Body of pancreas (tissue), 4 donors: ENCODE data around the gene ACACB. TPM values are rescaled to one million over a fixed set of nuclear protein-coding genes. Genes with fewer than 3 reads are reported as not detected.

ENCODE experiments used
- ATAC-seq: fragments of 150-250 bp; one replicate; pipeline ENCODE4 v1.9.1; 2016
- DNase-seq, 4 donors: peaks; one replicate each; pipeline ENCODE4 v3.0.0-alpha.2; 2019
- H3K27ac ChIP-seq, 4 donors: fragments of 200-600 bp; sonication (generic); 1 replicate in 3 of 4; 2 replicates in 1 of 4; pipeline versions ENCODE4 v1.5.1 to v1.6.1; 2016 to 2019; ENCODE audit warnings: mild to moderate bottlenecking in 1 of 4, mixed read lengths in 1 of 4, moderate library complexity in 1 of 4
- H3K27me3 ChIP-seq, 2 donors: fragments of 200-600 bp; sonication (generic); one replicate each; pipeline ENCODE4 v1.6.0; 2016; ENCODE audit warnings: mild to moderate bottlenecking in 1 of 2
- H3K36me3 ChIP-seq, 2 donors: fragments of 200-600 bp; sonication (generic); replicated peaks in 1 of 2; 2 replicates each; pipeline ENCODE4 v1.5.1; 2016; ENCODE audit warnings: low read depth in 2 of 2; ENCODE audit not compliant: insufficient read depth in 1 of 2
- H3K4me1 ChIP-seq: fragments of 200-600 bp; sonication (generic); one replicate; pipeline ENCODE4 v1.6.0; 2016
- H3K4me3 ChIP-seq, 2 donors: fragments of 200-600 bp; sonication (generic); 1 replicate in 1 of 2; 2 replicates in 1 of 2; pipeline ENCODE4 v1.5.1; 2016 to 2019
- H3K9me3 ChIP-seq, 3 donors: fragments of 200-600 bp; sonication (generic); 1 replicate in 2 of 3; 2 replicates in 1 of 3; pipeline ENCODE4 v1.5.1; 2016
- POLR2A ChIP-seq, 3 donors: fragments of 450-650 bp; IDR thresholded peaks; one replicate each; pipeline ENCODE4 v1.6.1; 2016; ENCODE audit warnings: antibody characterized with exemption in 3 of 3, mild to moderate bottlenecking in 2 of 3
- WGBS, 2 donors: methylation state at CpG; one replicate each; pipeline ENCODE4 v1.1.5; 2017; 5-methylcytosine and 5-hydroxymethylcytosine counted together
- intact Hi-C: fragments of 100-400 bp; cut with DNase I; formaldehyde crosslinking; loops from one replicate; pipeline ENCODE4 v1.15.1; 2023
- total RNA-seq, 2 donors: library from RNA; depleted of rRNA; stranded (reverse); fragments of >200 nt; gene quantifications; one replicate each; pipeline ENCODE4 v1.1.0, GENCODE V29; 2016
- TF ChIP-seq, protein P1 (sequence below), 7 experiments: fragments of 450-650 bp in 4 of 7; fragments of 200-600 bp in 3 of 7; sonication (generic) in 3 of 7; IDR thresholded peaks; one replicate each; pipeline ENCODE4 v1.5.1; 2016 to 2019; ENCODE audit warnings: antibody characterized with exemption in 7 of 7

The ACACB gene
- total RNA-seq, 2 donors from 2014 or later = 71.1 to 358 TPM

DNA sequence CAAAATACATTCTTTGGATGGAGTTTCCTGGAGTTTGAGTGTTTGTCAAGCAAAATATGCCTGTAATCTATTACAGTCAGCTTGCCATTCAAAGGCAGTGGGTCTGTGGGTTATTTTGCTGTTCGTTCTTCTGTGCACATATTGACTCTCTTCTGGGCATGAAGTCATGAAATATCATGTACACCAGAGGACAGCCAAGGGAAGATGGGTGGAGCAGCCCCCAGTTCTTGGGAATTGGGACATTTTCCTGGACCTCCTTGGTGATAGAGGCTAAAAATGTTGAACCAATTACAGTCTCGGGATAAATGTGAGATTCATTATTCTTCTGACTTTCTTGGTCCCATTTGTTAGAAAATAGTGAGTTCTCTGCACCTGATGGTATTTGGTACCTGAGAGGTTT lies 103.6 kb downstream of the ACACB start:
- Histone ChIP-seq H3K27ac (no peak overlapping the region), H3K9me3 (no peaks in the 10 kb centered on the region), H3K36me3 (peaks cover 18 to 23% of the 10 kb centered on the region in 2 donors), H3K27me3 (no peaks in the 10 kb centered on the region), H3K4me1 (peaks cover under 1% of the 10 kb centered on the region), H3K4me3 (no peak overlapping the region)
- TF ChIP-seq, protein P1, sequence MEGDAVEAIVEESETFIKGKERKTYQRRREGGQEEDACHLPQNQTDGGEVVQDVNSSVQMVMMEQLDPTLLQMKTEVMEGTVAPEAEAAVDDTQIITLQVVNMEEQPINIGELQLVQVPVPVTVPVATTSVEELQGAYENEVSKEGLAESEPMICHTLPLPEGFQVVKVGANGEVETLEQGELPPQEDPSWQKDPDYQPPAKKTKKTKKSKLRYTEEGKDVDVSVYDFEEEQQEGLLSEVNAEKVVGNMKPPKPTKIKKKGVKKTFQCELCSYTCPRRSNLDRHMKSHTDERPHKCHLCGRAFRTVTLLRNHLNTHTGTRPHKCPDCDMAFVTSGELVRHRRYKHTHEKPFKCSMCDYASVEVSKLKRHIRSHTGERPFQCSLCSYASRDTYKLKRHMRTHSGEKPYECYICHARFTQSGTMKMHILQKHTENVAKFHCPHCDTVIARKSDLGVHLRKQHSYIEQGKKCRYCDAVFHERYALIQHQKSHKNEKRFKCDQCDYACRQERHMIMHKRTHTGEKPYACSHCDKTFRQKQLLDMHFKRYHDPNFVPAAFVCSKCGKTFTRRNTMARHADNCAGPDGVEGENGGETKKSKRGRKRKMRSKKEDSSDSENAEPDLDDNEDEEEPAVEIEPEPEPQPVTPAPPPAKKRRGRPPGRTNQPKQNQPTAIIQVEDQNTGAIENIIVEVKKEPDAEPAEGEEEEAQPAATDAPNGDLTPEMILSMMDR (IDR thresholded peaks at IDR 0.05) = no peak
- no peak for TF ChIP-seq POLR2A (IDR thresholded peaks at IDR 0.05)
- no peak for ATAC-seq
- DNase-seq = no peak
- 67 to 76% methylated on average over 2 of the region's 2 CpGs for WGBS, 2 donors
- intact Hi-C loops = no loop called here

DNA sequence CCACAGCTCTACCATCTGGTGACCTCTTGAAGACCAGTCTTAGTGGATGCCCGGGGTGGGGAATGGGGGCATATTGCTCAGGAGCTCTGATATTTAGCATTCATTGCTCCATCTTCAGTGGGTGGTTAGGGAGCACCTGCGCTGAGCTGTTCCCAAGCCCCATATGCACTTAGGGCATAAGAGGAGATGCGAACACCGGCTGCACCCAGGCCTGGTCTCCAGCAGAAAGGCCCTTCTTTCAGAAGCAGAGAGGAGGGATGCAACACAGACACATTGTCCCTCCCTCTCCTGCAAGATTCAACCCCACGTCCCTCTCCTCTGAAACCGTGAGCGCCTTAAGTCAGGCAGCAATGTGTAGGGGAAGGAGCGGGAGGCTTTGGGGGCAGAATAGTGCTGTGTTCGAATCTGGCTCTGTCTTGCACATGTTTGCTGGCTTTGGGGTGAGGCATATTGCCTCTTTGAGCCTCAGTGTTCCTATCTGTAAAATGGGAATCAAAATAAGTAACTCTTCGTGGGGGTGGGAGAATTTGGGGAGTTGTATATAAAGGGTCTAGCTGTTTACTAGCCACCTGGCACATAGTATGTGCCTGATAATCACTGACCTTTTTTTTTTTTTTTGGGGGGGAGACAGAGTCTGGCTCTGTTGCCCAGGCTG lies 105.0 kb downstream of the ACACB start:
- no peaks in the 10 kb centered on the region for H3K27me3 ChIP-seq
- TF ChIP-seq POLR2A (IDR thresholded peaks at IDR 0.05) = no peak
- TF ChIP-seq, protein P1 (IDR thresholded peaks at IDR 0.05) = no peak
- H3K27ac ChIP-seq = no peak overlapping the region
- H3K36me3 ChIP-seq = peaks cover 18 to 27% of the 10 kb centered on the region in 2 donors
- H3K4me3 ChIP-seq = no peak overlapping the region
- H3K9me3 ChIP-seq = no peaks in the 10 kb centered on the region
- DNase-seq (no peak), ATAC-seq (no peak)
- H3K4me1 ChIP-seq = no peaks in the 10 kb centered on the region
- intact Hi-C loops = no loop called here
- 93 to 97% methylated on average over 9 to 10 of the region's 10 CpGs for WGBS, 2 donors

DNA sequence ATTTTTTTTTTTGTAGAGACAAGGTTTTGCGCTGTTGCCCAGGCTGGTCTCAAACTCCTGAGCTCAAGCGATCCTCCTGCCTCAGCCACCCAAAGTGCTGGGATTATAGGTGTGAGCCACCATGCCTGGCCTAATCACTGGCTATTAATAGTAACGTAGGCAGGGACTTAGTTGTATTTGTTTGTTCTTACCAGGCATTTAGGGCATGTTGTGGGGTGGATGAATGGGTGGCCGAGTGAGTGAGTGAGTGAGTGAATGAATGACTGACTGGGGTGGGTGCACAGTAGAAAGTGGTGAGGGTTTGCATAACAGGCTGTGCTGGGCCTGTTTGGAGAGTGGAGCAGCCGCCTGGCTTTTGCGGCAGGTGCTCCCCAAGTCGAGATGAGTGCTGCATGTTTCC lies 105.7 kb downstream of the ACACB start:
- intact Hi-C loops = no loop called here
- WGBS, 2 donors = 88 to 91% methylated on average over 7 of the region's 7 CpGs
- peaks cover 12 to 27% of the 10 kb centered on the region in 2 donors for H3K36me3 ChIP-seq

DNA sequence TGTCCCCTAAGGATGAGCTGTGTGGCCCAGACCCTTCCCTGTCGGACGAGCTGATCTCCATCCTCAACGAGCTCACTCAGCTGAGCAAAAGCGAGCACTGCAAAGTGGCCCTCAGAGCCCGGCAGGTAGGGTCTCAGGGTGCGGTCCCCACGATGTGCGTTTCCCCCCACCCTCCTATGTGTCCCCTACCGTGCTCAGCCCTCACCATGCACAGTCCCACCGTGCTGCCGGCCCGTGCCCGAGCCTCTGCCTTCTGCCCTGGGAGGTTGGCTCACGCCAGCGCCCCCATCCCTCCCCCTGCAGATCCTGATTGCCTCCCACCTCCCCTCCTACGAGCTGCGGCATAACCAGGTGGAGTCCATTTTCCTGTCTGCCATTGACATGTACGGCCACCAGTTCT lies 106.1 kb downstream of the ACACB start:
- H3K4me3 ChIP-seq = no peak overlapping the region
- H3K9me3 ChIP-seq = no peaks in the 10 kb centered on the region
- H3K4me1 ChIP-seq = no peaks in the 10 kb centered on the region
- no peak for ATAC-seq
- peaks cover 8 to 30% of the 10 kb centered on the region in 2 donors for H3K36me3 ChIP-seq
- H3K27ac ChIP-seq = no peak overlapping the region
- intact Hi-C loops = no loop called here
- no peaks in the 10 kb centered on the region for H3K27me3 ChIP-seq
- 80 to 93% methylated on average over 1 to 18 of the region's 18 CpGs for WGBS, 2 donors
- no peak for DNase-seq
- TF ChIP-seq, protein P1 (IDR thresholded peaks at IDR 0.05) = no peak
- no peak for TF ChIP-seq POLR2A (IDR thresholded peaks at IDR 0.05)

More for the DNA sequence above, 105.7 kb downstream of the ACACB start:
- H3K27me3 ChIP-seq = no peaks in the 10 kb centered on the region
- no peak overlapping the region for H3K27ac ChIP-seq
- DNase-seq (no peak), ATAC-seq (no peak)
- TF ChIP-seq, protein P1 (IDR thresholded peaks at IDR 0.05) = no peak
- no peak for TF ChIP-seq POLR2A (IDR thresholded peaks at IDR 0.05)
- H3K9me3 ChIP-seq = no peaks in the 10 kb centered on the region
- no peaks in the 10 kb centered on the region for H3K4me1 ChIP-seq
- H3K4me3 ChIP-seq = no peak overlapping the region

DNA sequence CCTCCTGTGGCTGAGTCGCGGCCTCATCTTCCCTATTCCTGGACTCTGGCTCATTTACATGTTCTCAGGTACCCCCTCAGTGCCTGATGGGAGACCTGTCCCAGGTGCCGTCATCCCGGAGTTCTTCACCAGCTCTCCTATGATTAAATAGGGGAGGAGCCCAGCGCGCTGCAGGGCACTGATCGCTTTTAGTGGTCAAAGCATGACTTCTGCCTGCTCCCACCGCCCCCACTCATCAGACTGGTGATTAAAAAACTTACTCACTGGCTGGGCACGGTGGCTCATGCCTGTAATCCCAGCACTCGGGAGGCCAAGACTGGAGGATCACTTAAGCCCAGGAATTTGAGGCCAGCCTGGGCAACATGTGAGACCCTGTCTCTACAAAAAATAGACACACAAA lies 106.8 kb downstream of the ACACB start:
- no peak for ATAC-seq
- Histone ChIP-seq H3K27ac (no peak overlapping the region), H3K4me3 (no peak overlapping the region), H3K27me3 (no peaks in the 10 kb centered on the region), H3K9me3 (no peaks in the 10 kb centered on the region), H3K36me3 (peaks cover 7 to 31% of the 10 kb centered on the region in 2 donors), H3K4me1 (no peaks in the 10 kb centered on the region)
- DNase-seq = no peak
- WGBS, 2 donors = 93 to 100% methylated on average over 5 to 10 of the region's 10 CpGs
- TF ChIP-seq POLR2A (IDR thresholded peaks at IDR 0.05) = no peak
- TF ChIP-seq, protein P1 (IDR thresholded peaks at IDR 0.05) = no peak
- intact Hi-C loops = no loop called here
